ENCODE measurements around the gene KLHL29.

- no peak for TF ChIP-seq CTCF (conservative IDR thresholded peaks at IDR 0.05)
- TF ChIP-seq ZFX (IDR thresholded peaks at IDR 0.05), result no peak
These were observed 115.9 kb downstream of the KLHL29 start for GRCh38 chr2:23500836-23501235.
